H1 (cell line): ENCODE data around the gene TMEM229B. TPM values are rescaled to one million over a fixed set of nuclear protein-coding genes. Genes with fewer than 3 reads are reported as not detected.
A peak's percentile ranks its signal among the peaks of the same experiment; 100 is the strongest.

Experiments used
- CTCF ChIA-PET: fragments of 300-600 bp; sonication (Branson Sonifier 250); formaldehyde crosslinking; loops from one replicate; lab custom pipeline; 2021; ENCODE audit not compliant: partially characterized antibody; lab: Charles Lee
- POLR2A ChIA-PET: fragments of 300-600 bp; sonication (Branson Sonifier 250); formaldehyde crosslinking; loops from one replicate; lab custom pipeline; 2021; ENCODE audit warnings: inconsistent platforms; ENCODE audit not compliant: partially characterized antibody; lab: Charles Lee
- DNase-seq, 2 experiments: peaks; one replicate each; pipeline versions ENCODE4 v3.0.0 to v3.0.0-alpha.2; 2010 to 2022; ENCODE audit warnings: low spot score in 2 of 2, low read depth in 1 of 2, mixed read lengths in 1 of 2
- FAIRE-seq: peaks from 2 replicates; lab custom pipeline; 2011; peaks lifted over from hg19 to GRCh38; lab: Jason Lieb, UNC
- H2AFZ ChIP-seq: 2 replicates; pipeline ENCODE4 v1.8.1; 2012; ENCODE audit warnings: low read length, inconsistent platforms
- H2AK5ac ChIP-seq: 2 replicates; pipeline ENCODE4 v1.6.1; 2013; ENCODE audit warnings: low read depth, low read length
- H2BK120ac ChIP-seq: replicated peaks from 2 replicates; pipeline ENCODE3; 2013; ENCODE audit warnings: low read depth, low read length, inconsistent platforms
- H2BK12ac ChIP-seq: 2 replicates; pipeline ENCODE4 v1.6.1; 2013; ENCODE audit warnings: low read depth, low read length
- H2BK15ac ChIP-seq: 2 replicates; pipeline ENCODE4 v1.6.1; 2013; ENCODE audit warnings: low read length
- H2BK20ac ChIP-seq: 2 replicates; pipeline ENCODE4 v1.6.1; 2013; ENCODE audit warnings: low read length
- H2BK5ac ChIP-seq: 2 replicates; pipeline ENCODE4 v1.6.1; 2013; ENCODE audit warnings: low read depth, low read length
- H3K14ac ChIP-seq: 2 replicates; pipeline ENCODE4 v1.6.1; 2013; ENCODE audit warnings: inconsistent platforms; ENCODE audit not compliant: insufficient read length
- H3K18ac ChIP-seq: 2 replicates; pipeline ENCODE4 v1.6.1; 2013; ENCODE audit warnings: low read length; ENCODE audit errors: extremely low read depth
- H3K23ac ChIP-seq: 2 replicates; pipeline ENCODE4 v1.6.1; 2013; ENCODE audit warnings: inconsistent platforms; ENCODE audit not compliant: insufficient read length
- H3K23me2 ChIP-seq: 2 replicates; pipeline ENCODE4 v1.6.1; 2013; ENCODE audit warnings: low read depth, low read length
- H3K27ac ChIP-seq: 2 replicates; pipeline ENCODE4 v1.6.1; 2011; ENCODE audit warnings: low read depth, low read length, inconsistent platforms
- H3K27me3 ChIP-seq, 4 experiments: replicated peaks in 1 of 4; 1 replicate in 1 of 4; 2 replicates in 3 of 4; pipeline versions ENCODE4 v1.6.1 to v1.8.1; 2011 to 2013; ENCODE audit warnings: low read length in 3 of 4, mild to moderate bottlenecking in 3 of 4, inconsistent platforms in 2 of 4, mixed read lengths in 2 of 4, moderate library complexity in 1 of 4; ENCODE audit not compliant: control insufficient read depth in 3 of 4, insufficient read depth in 3 of 4; ENCODE audit errors: extremely low read depth in 1 of 4
- H3K36me3 ChIP-seq, 4 experiments: 2 replicates each; pipeline versions ENCODE4 v1.6.1 to v1.8.1; 2011 to 2013; ENCODE audit warnings: mild to moderate bottlenecking in 4 of 4, low read length in 3 of 4, moderate library complexity in 2 of 4, control low read depth in 1 of 4, inconsistent platforms in 1 of 4; ENCODE audit not compliant: insufficient read depth in 4 of 4, control insufficient read depth in 2 of 4
- H3K4ac ChIP-seq: replicated peaks from 2 replicates; pipeline ENCODE3; 2013; ENCODE audit warnings: low read length, low read depth, mixed read lengths, inconsistent platforms; ENCODE audit not compliant: insufficient read length
- H3K4me1 ChIP-seq, 4 experiments: replicated peaks in 1 of 4; 1 replicate in 1 of 4; 2 replicates in 3 of 4; pipeline versions ENCODE4 v1.6.1 to v1.8.1; 2011 to 2013; ENCODE audit warnings: low read length in 3 of 4, inconsistent platforms in 2 of 4, mixed read lengths in 1 of 4; ENCODE audit not compliant: insufficient read depth in 4 of 4, control insufficient read depth in 3 of 4
- H3K4me2 ChIP-seq, 2 experiments: 2 replicates each; pipeline versions ENCODE4 v1.6.1 to v1.8.1; 2011 to 2013; ENCODE audit warnings: low read depth in 2 of 2, low read length in 2 of 2, control low read depth in 1 of 2, inconsistent platforms in 1 of 2, mild to moderate bottlenecking in 1 of 2; ENCODE audit not compliant: insufficient read depth in 1 of 2
- H3K4me3 ChIP-seq, 4 experiments: fragments of 200-600, 300-600 bp in 1 of 4; sonication (generic), shearing (Covaris generic), sonication (Bioruptor Twin) in 1 of 4; 2 replicates each; pipeline versions ENCODE4 v1.5.1 to v1.8.1; 2011 to 2016; ENCODE audit warnings: low read length in 4 of 4, low read depth in 3 of 4, control low read depth in 2 of 4, inconsistent platforms in 2 of 4, mild to moderate bottlenecking in 2 of 4, mixed read lengths in 1 of 4, moderate library complexity in 1 of 4; ENCODE audit not compliant: insufficient read depth in 2 of 4; ENCODE audit errors: extremely low read depth in 1 of 4
- H3K56ac ChIP-seq: replicated peaks from 2 replicates; pipeline ENCODE3; 2013; ENCODE audit warnings: low read depth, mild to moderate bottlenecking, mixed read lengths, low read length, inconsistent platforms; ENCODE audit not compliant: insufficient read length
- H3K79me1 ChIP-seq: 2 replicates; pipeline ENCODE4 v1.6.1; 2013; ENCODE audit warnings: low read depth, low read length, control low read depth
- H3K79me2 ChIP-seq, 2 experiments: 2 replicates each; pipeline versions ENCODE4 v1.6.1 to v1.8.1; 2012 to 2013; ENCODE audit warnings: low read length in 2 of 2, mild to moderate bottlenecking in 2 of 2, inconsistent platforms in 1 of 2; ENCODE audit not compliant: insufficient read depth in 2 of 2, control insufficient read depth in 1 of 2
- H3K9ac ChIP-seq, 4 experiments: replicated peaks in 1 of 4; 1 replicate in 1 of 4; 2 replicates in 3 of 4; pipeline versions ENCODE4 v1.6.1 to v1.8.1; 2011 to 2013; ENCODE audit warnings: low read depth in 3 of 4, low read length in 3 of 4, control low read depth in 2 of 4, mild to moderate bottlenecking in 2 of 4, moderate library complexity in 2 of 4, inconsistent platforms in 1 of 4; ENCODE audit errors: extremely low read depth in 1 of 4
- H3K9me3 ChIP-seq, 2 experiments: 2 replicates each; pipeline versions ENCODE4 v1.6.1 to v1.8.1; 2012 to 2013; ENCODE audit warnings: mild to moderate bottlenecking in 2 of 2, moderate library complexity in 2 of 2, control low read depth in 1 of 2, inconsistent platforms in 1 of 2, low read depth in 1 of 2, low read length in 1 of 2, mixed read lengths in 1 of 2; ENCODE audit not compliant: insufficient read depth in 2 of 2
- H4K20me1 ChIP-seq, 2 experiments: replicated peaks in 1 of 2; 2 replicates each; pipeline versions ENCODE3 to v1.8.1; 2011 to 2013; ENCODE audit warnings: inconsistent platforms in 2 of 2, low read length in 2 of 2, mild to moderate bottlenecking in 1 of 2; ENCODE audit not compliant: insufficient read depth in 2 of 2, control insufficient read depth in 1 of 2
- H4K5ac ChIP-seq: 2 replicates; pipeline ENCODE4 v1.6.1; 2013; ENCODE audit warnings: low read length, low read depth, mixed read lengths, inconsistent platforms; ENCODE audit not compliant: insufficient read length
- H4K8ac ChIP-seq: 2 replicates; pipeline ENCODE4 v1.8.0; 2013; ENCODE audit warnings: mild to moderate bottlenecking, moderate library complexity, low read length, inconsistent platforms; ENCODE audit not compliant: insufficient read depth; ENCODE audit errors: extremely low read depth
- H4K91ac ChIP-seq: replicated peaks from 2 replicates; pipeline ENCODE3; 2013; ENCODE audit warnings: low read length, mixed read lengths, inconsistent platforms; ENCODE audit not compliant: insufficient read length
- WGBS, 2 experiments: shearing (Covaris generic) in 1 of 2; methylation state at CpG; one replicate each; pipeline versions ENCODE4 v1.1.6 to v1.1.7; 2013 to 2015; ENCODE audit warnings: low lambda C conversion rate in 2 of 2, mixed read lengths in 2 of 2, inconsistent platforms in 1 of 2, low coverage in 1 of 2, missing lambda C conversion rate in 1 of 2; ENCODE audit not compliant: insufficient replicate concordance in 2 of 2, insufficient coverage in 1 of 2, insufficient read length in 1 of 2; ENCODE audit errors: extremely low coverage in 1 of 2, missing lambda C conversion rate in 1 of 2; 5-methylcytosine and 5-hydroxymethylcytosine counted together
- polyA plus RNA-seq, 7 experiments: library from polyadenylated mRNA; depleted of rRNA in 3 of 7; stranded (reverse) in 5 of 7; unstranded in 2 of 7; fragments of >200 nt in 5 of 7; fragments of 200-250 nt in 2 of 7; gene quantifications; 1 replicate in 5 of 7; 2 replicates in 1 of 7; 4 replicates in 1 of 7; pipeline versions ENCODE4 v1.2.1 to v1.2.3, GENCODE V29; 2011 to 2013; ENCODE audit warnings: missing spikeins in 2 of 7, mixed read lengths in 2 of 7
- total RNA-seq: library from RNA; stranded (reverse); fragmentation: NEBNext Ultra II Directional; extraction: Animal tissue kit (Norgen Biotek cat#: 25700); gene quantifications from 2 replicates; pipeline ENCODE4 v1.2.1, GENCODE V29; 2021

Gene TMEM229B
- total and polyA plus RNA-seq, 2 of the 8 experiments (the other 6 are each of a cell fraction or from before 2014, with no cell fraction given) = 0.73 to 0.85 TPM

- no peaks in the 10 kb centered on the region for H3K9me3 ChIP-seq
- H3K27ac ChIP-seq = no peak overlapping the region
- no peak overlapping the region for H3K9ac ChIP-seq
- H4K20me1 ChIP-seq = no peaks in the 10 kb centered on the region
- H4K8ac ChIP-seq = no peak overlapping the region
- H3K4ac ChIP-seq = no peak overlapping the region
- 0 out of 2 replicates have a peak overlapping the region, but pooled peaks have one; percentile 27 for H2BK12ac ChIP-seq
- no peaks in the 10 kb centered on the region for H3K27me3 ChIP-seq
- H2BK15ac ChIP-seq = no peak overlapping the region
- H3K4me1 ChIP-seq = no peaks in the 10 kb centered on the region
- no peak overlapping the region for H4K5ac ChIP-seq
- peak overlapping the region; percentile 60; the same call in 1 of the 2 replicates for H2BK5ac ChIP-seq
- H3K36me3 ChIP-seq = no peaks in the 10 kb centered on the region
- H3K79me2 ChIP-seq = no peaks in the 10 kb centered on the region
- H2AK5ac ChIP-seq = no peak overlapping the region
- ChIA-PET POLR2A (no interaction called here), CTCF (interaction anchor here (0.9 to 5.2 kb wide), 11 partner anchors 7 to 94 kb away, joined by 3 to 41 read pairs (median 6); partner anchors contain the start of gene TMEM229B)
- H3K79me1 ChIP-seq = no peaks in the 10 kb centered on the region
- no peak overlapping the region for H3K23ac ChIP-seq
- no peak overlapping the region for H3K56ac ChIP-seq
- no peak for FAIRE-seq
- no peak overlapping the region for H3K4me3 ChIP-seq
- no peak overlapping the region; the same call in 1 of the 2 replicates for H3K18ac ChIP-seq
- no peak for DNase-seq
- H4K91ac ChIP-seq = no peak overlapping the region
- H2BK120ac ChIP-seq = no peak overlapping the region
- H3K4me2 ChIP-seq = no peak overlapping the region
- no peak overlapping the region for H3K14ac ChIP-seq
- no peak overlapping the region for H2BK20ac ChIP-seq
- no peaks in the 10 kb centered on the region for H3K23me2 ChIP-seq
- 82% methylated on average over 11 of the region's 11 CpGs; no CpG with 5 or more reads in 1 of the 2 experiments for WGBS, 2 experiments
- no peak overlapping the region; the same call in 1 of the 2 replicates for H2AFZ ChIP-seq
Measured at GRCh38 chr14:67477926-67478799, 10.4 kb downstream of the TMEM229B start.
